Iris pigment epithelial cell (primary cell): ENCODE results near the gene UNC13A.
A peak's percentile ranks its signal among the peaks of the same experiment; 100 is the strongest.
"Not testable (repeated sequence)": the region's sequence is repeated elsewhere in the genome, so short reads cannot be mapped to it uniquely, and the experiment has no call there.

Source experiments
- DNase-seq: peaks from one replicate; pipeline ENCODE4 v3.0.0-alpha.2; 2011; ENCODE audit warnings: low read depth

Gene UNC13A

GRCh38 chr19:17570291-17570690, 117.9 kb downstream of the UNC13A start:
- DNase-seq: not testable (repeated sequence)

- DNase-seq: no peak
Measured at GRCh38 chr19:17567940-17568339, 120.2 kb downstream of the UNC13A start.

- DNase-seq: no peak
Measured at GRCh38 chr19:17565611-17566010, 122.5 kb downstream of the UNC13A start.

GRCh38 chr19:17564781-17565180, 123.4 kb downstream of the UNC13A start:
- DNase-seq: no peak

- DNase-seq: no peak
Measured at GRCh38 chr19:17562561-17562960, 125.6 kb downstream of the UNC13A start.

GRCh38 chr19:17562097-17562496, 126.1 kb downstream of the UNC13A start:
- no peak for DNase-seq

GRCh38 chr19:17560205-17560595, 128.0 kb downstream of the UNC13A start:
- peak; percentile 100 for DNase-seq

GRCh38 chr19:17557466-17557865, 130.7 kb downstream of the UNC13A start:
- peak; percentile 31 for DNase-seq

GRCh38 chr19:17556995-17557394, 131.2 kb downstream of the UNC13A start:
- DNase-seq: no peak

- peak; percentile 57 for DNase-seq
Measured at GRCh38 chr19:17555929-17556813, 132.0 kb downstream of the UNC13A start.

GRCh38 chr19:17555480-17555928, 132.7 kb downstream of the UNC13A start, which contains the start of gene COLGALT1:
Gene COLGALT1, plus strand, starts transcription at chr19:17555649. Its CDS starts 65 bp downstream, at chr19:17555714.
- peak; percentile 97 for DNase-seq

- DNase-seq: no peak
Measured at GRCh38 chr19:17554968-17555479, 133.1 kb downstream of the UNC13A start.

- peak; percentile 96 for DNase-seq
Measured at GRCh38 chr19:17553256-17553655, 134.9 kb downstream of the UNC13A start.

- not testable (repeated sequence) for DNase-seq
Measured at GRCh38 chr19:17552735-17553134, 135.4 kb downstream of the UNC13A start.
